Right ventricle myocardium inferior (tissue), 1 donor: ENCODE measurements around the gene SRCAP. TPM values are rescaled to one million over a fixed set of nuclear protein-coding genes. Genes with fewer than 3 reads are reported as not detected.

Experiments
- ATAC-seq: fragments of 200-7000 bp; cut with Tn5 transposase; one replicate; pipeline ENCODE4 v1.9.1; 2020; ENCODE audit warnings: mild to moderate bottlenecking, moderate library complexity
- DNase-seq: peaks from one replicate; pipeline ENCODE4 v3.0.0; 2021; ENCODE audit errors: missing footprints
- intact Hi-C: fragments of 100-400 bp; cut with DNase I; formaldehyde crosslinking; loops from one replicate; pipeline ENCODE4 v1.11.0; 2022
- total RNA-seq: library from RNA; stranded (reverse); fragmentation: NEBNext Ultra II Directional; extraction: Animal tissue kit (Norgen Biotek cat#: 25700); gene quantifications from one replicate; pipeline ENCODE4 v1.2.1, GENCODE V29; 2021
- donor health status: DM: no; HTN: yes; CAD: no; lungs with severe emphysema.

Gene SRCAP
- total RNA-seq, 1 donor from 2014 or later: 39.7 TPM

DNA sequence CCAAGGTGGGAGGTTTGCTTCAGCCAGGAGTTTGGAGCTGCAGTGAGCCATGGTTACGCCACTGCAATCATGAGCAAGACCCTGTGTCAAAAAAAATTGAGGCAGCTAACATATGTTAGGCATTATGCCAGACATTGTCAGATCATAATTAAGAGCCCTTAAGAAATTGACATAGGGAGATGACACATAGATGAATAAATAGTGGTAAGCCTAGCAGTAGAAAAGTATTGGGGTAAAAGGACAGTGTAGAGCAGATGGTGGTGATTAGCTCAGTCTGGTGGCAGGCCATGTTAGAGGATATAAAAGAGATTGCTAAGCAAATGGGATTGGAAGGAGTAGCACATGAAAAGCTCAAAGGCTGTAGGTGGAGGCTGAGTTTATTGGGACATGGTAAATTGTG is 22.6 kb downstream of the SRCAP start:
- intact Hi-C loops: no loop called here
- ATAC-seq (no peak), DNase-seq (no peak)

DNA sequence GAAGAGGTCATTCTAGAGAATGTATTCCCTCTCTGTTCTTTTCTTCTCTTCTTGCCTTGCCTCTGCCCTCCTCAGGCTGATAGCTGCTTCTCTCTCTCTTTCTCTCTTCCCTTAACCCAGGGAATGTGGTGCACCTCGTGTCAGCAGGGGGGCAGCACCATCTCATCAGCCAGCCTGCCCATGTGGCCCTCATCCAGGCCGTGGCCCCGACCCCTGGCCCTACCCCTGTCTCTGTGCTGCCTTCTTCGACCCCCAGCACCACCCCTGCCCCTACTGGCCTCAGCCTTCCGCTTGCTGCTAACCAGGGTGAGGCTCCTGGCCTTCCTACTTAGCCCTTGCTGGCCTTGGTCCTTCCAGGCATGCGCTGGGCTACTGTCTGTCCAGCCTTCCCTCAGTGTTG is 23.5 kb downstream of the SRCAP start:
- ATAC-seq (no peak), DNase-seq (no peak)
- intact Hi-C loops: no loop called here

DNA sequence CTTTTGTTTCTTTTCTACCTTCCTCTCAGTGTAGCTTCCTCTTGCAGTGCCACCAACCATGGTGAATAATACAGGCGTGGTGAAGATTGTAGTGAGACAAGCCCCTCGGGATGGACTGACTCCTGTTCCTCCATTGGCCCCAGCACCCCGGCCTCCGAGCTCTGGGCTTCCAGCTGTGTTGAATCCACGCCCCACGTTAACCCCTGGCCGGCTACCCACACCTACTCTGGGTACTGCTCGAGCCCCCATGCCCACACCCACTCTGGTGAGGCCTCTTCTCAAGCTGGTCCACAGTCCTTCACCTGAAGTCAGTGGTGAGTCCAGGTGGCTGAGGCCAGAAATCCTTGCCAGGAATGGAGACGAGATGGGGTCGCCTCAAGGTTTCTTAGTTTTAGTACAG is 23.9 kb downstream of the SRCAP start:
- ATAC-seq: no peak
- no peak for DNase-seq
- intact Hi-C loops: no loop called here

DNA sequence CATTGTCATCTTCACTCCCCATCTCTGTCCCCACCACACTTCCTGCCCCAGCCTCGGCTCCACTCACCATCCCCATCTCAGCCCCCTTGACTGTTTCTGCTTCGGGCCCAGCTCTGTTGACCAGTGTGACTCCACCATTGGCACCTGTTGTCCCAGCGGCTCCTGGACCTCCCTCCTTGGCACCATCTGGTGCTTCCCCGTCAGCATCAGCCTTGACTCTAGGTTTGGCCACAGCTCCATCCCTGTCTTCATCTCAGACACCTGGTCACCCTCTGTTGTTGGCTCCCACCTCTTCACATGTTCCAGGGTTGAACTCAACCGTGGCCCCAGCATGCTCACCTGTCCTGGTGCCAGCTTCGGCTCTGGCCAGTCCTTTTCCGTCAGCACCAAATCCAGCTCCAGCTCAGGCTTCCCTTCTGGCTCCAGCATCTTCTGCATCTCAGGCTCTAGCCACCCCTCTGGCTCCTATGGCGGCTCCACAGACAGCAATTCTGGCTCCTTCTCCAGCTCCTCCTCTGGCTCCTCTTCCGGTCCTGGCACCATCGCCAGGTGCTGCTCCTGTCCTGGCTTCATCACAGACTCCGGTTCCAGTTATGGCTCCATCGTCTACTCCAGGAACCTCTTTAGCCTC is 24.9 kb downstream of the SRCAP start:
- ATAC-seq (no peak), DNase-seq (no peak)
- intact Hi-C loops: no loop called here

DNA sequence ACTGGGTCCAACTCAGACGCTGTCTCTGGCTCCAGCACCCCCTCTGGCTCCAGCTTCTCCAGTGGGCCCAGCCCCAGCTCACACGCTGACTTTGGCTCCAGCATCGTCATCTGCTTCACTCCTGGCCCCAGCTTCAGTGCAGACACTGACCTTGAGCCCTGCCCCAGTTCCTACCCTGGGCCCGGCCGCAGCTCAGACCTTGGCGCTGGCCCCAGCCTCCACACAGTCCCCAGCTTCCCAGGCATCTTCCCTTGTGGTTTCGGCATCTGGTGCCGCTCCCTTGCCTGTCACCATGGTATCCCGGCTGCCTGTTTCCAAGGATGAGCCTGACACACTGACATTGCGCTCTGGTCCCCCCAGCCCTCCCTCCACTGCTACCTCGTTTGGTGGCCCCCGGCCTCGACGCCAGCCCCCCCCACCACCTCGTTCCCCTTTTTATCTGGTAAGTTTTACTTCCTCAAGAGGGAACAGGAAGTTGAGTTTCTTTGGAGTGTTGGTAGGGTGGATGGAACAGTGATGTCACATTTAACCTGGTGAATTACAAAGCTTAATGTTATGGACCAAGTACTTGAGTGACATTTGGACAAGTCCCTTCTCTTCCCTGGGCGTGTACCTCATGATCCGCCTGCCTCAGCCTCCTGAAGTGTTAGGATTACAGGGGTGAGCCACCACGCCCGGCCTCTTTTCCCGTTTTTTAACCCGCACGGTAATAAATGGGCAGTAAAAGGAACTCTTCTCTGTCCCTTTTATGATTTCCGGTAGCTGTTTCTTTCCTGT is 25.9 kb downstream of the SRCAP start:
- DNase-seq: no peak
- ATAC-seq: peak; percentile 69
- intact Hi-C loops: no loop called here

DNA sequence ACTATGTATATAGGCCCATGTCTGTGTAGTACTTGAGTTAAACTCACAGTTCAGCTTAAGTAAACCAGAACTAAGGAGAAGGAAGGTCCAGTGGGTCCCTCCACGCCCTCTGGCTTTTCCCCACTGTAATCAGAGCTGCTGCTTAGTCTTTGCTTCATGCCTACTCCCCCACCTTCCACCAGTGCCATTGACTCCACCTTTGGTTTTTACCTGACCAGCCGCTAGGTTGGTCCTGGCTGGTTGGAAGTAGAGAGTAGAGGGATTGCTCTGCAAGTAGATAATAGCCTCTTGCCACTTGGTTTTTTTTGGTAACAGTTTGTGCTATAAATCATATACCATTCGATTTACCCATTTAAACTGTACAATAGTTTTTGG is 26.4 kb downstream of the SRCAP start:
- DNase-seq: no peak
- no peak for ATAC-seq
- intact Hi-C loops: no loop called here

DNA sequence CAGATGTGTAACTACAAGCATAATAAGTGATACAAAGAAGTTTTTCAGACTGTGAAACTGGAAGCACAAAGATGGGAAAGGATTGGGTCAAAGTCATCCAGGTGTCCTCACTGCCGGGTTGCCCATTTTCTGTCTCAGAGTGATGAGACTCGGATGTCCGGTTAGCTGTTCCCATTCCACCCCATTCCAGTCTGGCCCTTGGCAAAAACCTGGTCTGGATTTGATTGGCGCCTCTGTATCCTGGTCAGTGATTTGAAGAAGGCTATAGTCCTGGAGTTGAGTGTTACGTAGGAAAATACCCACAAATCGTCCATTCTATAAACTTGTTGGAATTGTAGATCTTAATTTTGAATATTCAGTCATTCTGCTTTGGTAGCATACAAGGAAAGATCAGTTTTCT is 29.4 kb downstream of the SRCAP start:
- ATAC-seq (no peak), DNase-seq (no peak)
- intact Hi-C loops: no loop called here

DNA sequence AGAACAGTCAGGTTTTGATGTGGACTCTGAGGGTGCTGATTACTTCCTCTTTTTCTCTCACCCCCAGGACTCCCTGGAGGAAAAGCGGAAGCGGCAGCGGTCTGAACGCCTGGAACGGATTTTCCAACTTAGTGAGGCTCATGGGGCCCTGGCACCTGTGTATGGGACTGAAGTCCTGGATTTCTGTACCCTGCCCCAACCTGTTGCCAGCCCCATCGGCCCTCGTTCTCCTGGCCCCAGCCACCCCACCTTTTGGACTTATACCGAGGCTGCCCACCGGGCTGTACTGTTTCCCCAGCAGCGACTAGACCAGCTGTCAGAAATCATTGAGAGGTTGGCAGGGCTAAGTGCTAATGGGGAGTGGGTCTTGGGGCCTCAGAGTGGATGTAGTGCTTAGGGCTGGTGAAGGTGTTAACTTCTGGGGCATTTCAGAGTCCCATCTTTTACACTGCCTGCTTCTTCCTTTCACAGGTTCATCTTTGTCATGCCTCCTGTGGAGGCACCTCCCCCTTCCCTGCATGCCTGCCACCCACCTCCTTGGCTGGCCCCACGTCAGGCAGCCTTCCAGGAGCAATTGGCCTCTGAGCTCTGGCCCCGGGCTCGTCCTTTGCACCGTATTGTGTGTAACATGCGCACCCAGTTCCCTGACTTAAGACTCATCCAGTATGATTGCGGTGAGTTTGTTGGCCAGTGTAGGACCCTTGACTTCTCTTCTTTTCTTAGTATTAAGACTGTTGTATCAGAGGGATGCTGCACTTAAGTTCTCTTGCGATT is 30.1 kb downstream of the SRCAP start:
- ATAC-seq: peak; percentile 35
- DNase-seq: no peak
- intact Hi-C loops: no loop called here

DNA sequence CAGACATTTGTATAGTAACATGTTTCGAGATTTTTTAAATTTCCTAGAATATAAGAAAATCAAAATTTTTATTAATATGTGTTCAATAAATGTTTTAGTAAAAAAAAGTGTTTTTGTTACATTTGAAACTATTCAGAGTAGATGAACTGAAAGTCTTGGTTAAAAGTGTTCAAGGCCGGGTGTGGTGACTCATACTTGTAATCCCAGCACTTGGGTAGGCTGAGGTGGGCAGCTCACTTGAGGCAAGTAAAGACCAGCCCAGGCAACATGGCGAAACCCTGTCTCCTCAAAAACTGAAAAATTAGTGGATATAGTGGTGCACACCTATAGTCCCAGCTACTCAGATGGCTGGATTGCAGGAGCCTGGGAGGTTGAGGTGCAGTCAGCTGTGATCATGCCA is 32.4 kb downstream of the SRCAP start:
- DNase-seq (no peak), ATAC-seq (no peak)
- intact Hi-C loops: no loop called here

DNA sequence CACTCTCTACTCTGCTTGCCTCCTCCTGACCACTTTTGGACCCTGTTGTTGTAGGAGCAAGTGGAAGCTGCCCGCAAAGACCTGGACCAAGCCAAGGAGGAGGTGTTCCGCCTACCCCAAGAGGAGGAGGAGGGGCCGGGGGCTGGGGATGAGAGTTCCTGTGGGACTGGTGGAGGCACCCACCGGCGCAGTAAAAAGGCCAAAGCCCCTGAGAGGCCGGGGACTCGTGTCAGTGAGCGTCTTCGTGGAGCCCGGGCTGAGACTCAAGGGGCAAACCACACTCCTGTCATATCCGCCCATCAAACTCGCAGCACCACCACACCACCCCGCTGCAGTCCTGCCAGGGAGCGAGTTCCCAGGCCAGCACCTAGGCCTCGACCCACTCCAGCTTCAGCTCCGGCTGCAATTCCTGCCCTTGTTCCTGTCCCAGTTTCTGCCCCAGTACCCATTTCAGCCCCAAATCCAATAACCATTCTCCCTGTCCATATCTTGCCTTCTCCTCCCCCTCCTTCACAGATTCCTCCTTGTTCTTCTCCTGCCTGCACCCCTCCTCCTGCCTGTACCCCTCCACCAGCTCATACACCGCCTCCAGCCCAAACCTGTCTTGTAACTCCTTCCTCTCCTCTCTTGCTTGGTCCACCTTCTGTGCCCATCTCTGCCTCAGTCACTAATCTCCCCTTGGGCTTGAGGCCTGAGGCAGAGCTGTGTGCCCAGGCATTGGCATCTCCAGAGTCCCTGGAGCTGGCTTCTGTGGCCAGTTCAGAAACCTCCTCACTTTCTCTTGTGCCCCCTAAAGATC is 38.2 kb downstream of the SRCAP start:
- ATAC-seq: no peak
- intact Hi-C loops: no loop called here
- no peak for DNase-seq

DNA sequence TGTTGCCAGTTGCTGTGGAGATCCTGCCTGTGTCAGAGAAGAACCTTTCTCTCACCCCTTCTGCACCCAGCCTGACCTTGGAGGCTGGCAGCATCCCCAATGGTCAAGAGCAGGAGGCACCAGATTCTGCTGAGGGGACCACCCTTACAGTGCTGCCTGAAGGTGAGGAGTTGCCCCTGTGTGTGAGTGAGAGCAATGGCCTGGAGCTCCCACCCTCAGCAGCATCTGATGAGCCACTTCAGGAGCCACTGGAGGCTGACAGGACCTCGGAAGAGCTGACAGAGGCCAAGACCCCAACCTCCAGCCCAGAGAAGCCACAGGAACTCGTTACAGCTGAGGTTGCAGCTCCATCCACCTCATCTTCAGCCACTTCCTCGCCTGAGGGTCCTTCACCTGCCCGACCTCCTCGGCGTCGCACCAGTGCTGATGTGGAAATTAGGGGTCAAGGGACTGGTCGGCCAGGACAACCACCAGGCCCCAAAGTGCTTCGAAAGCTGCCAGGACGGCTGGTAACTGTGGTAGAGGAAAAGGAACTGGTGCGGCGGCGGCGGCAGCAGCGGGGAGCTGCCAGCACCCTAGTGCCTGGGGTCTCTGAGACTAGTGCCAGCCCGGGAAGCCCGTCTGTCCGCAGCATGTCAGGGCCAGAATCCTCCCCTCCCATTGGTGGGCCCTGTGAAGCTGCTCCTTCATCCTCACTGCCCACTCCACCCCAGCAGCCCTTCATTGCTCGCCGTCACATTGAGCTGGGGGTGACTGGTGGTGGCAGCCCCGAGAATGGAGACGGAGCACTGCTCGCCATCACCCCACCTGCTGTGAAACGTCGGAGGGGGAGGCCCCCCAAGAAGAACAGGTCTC is 39.0 kb downstream of the SRCAP start:
- intact Hi-C loops: no loop called here
- no peak for DNase-seq
- no peak for ATAC-seq

DNA sequence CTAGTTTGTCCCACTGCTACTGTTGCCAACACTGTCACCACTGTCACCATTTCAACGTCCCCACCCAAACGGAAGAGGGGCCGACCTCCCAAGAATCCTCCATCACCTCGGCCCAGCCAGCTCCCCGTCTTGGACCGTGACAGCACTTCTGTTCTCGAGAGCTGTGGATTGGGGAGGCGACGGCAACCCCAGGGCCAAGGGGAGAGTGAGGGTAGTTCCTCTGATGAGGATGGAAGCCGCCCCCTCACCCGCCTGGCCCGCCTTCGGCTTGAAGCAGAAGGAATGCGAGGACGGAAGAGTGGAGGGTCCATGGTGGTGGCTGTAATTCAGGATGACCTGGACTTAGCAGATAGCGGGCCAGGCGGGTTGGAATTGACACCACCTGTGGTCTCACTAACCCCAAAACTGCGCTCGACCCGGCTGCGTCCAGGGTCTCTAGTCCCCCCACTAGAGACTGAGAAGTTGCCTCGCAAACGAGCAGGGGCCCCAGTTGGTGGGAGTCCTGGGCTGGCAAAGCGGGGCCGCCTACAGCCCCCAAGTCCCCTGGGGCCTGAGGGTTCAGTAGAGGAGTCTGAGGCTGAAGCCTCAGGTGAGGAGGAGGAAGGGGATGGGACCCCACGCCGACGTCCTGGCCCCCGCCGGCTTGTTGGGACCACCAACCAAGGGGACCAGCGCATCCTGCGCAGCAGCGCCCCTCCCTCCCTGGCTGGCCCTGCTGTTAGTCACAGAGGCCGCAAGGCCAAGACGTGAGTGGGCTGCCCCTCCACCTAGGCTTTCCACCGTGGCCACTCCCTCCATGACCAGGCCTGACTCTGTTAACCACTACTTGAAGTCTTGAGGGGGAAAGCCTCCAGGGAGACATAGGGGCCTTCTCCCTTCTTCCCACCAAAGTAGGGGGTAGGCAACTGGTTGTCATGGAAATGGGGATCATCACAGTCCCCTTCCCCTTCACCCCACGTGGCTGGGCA is 40.3 kb downstream of the SRCAP start:
- no peak for DNase-seq
- intact Hi-C loops: no loop called here
- ATAC-seq: no peak

DNA sequence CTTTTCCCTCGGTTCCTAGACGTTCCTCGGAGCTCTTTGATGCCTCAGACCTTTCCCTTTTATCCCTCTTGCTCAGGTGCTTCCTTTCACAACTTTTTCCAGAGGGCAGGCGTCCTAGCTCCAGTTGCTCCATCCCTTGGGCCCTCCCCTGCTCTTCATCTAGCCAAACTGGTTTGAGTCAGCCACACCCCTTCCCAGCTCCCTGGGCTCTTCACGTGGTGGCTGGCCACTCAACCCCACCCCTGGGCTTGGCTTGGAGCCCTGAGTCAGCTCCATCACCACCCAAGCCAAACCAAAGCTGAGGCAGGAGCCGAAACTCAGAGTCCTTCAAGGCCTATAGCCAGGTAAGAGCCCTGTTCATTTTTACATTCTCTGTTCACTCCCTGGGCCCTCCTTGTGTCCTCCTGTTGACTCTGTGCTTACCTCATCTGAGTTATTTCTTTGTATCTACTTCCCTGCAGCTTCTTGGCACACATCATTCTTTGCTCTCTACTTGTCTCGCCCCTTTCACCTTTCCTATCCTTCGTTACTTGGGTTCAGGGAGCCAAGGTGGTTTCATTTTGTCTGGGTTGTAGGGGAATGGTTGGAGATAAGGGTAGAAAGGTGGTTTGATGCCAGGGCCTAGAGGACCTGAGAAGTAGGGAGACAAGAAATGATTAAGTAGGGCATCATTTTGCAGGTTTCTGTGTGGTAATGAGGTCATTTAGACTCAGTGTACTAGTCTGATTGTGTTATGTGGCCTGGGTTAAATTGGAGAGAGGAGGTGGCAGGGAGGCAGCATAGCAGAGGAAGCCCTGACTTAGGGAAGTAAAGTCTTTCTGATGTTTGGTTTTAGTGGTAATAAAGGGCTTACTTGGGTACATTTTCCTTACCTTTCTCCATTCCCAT is 41.6 kb downstream of the SRCAP start:
- peak; percentile 72 for ATAC-seq
- intact Hi-C loops: no loop called here
- DNase-seq: peak; percentile 88

DNA sequence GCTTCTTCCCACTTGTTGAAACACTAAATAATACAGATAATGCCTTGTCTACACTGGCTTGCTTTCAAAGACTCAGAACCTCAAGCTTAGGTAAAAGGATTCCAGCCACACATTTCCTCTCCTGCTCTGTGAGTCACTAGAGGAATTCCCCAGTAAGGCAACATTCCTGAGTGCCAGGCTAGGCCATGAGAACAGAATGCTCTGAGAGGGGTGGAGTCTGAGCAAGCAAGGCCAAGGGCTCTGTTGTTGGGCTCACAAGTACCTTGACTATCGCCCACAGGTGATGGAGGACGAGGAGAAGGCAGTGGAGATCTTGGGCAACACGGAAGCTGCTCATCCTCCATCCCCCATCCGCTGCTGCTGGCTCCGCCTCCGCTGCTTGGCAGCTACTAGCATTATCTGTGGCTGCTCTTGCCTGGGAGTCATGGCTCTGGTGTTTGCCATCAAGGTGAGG is 42.5 kb downstream of the SRCAP start:
- DNase-seq (no peak), ATAC-seq (no peak)
- intact Hi-C loops: no loop called here

DNA sequence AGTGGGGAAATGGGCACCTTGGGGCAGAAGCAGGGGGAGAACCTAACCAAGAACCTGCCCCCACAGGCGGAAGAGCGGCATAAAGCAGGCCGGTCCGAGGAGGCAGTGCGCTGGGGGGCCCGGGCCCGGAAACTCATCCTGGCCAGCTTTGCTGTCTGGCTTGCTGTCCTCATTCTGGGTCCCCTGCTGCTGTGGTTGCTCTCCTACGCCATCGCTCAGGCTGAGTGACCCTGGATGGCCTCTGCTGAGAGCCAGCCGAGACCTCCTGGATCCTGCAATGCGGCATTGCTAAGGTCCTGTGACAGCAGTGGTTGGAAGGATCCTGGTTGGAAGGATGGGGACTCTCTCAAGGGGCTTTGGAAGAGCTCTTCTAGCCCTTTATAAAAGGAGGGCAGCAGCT is 44.7 kb downstream of the SRCAP start:
- intact Hi-C loops: no loop called here
- ATAC-seq (peak; percentile 53), DNase-seq (no peak)

DNA sequence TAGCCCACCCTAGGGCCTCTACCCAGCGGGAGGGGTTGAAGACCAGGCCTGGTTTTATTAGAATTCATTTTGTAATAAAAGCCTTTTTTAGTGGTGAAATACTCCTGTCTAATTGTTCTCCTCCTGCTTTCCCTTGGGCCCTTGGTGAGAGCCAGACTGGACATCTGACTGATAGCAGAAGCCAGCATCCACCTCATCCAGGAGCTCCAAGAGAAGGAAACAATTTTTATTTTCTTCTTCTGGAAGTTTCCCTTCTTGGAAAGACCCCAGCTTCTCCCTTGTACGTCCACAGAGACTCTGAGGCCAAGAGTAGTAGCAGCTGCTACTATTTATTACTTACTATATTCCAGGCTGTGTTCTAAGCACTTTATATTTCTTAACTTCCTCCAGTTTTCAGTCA is 45.2 kb downstream of the SRCAP start:
- intact Hi-C loops: no loop called here
- no peak for DNase-seq
- peak; percentile 33 for ATAC-seq
